GM10248 (cell line): ENCODE results near the gene AKNA.
A peak's percentile ranks its signal among the peaks of the same experiment; 100 is the strongest.

Experiments
- CTCF ChIA-PET: fragments of 300-600 bp; sonication (Branson Sonifier 250); formaldehyde crosslinking; extraction: SDS; loops from one replicate; lab custom pipeline; 2021; ENCODE audit warnings: antibody characterized with exemption; lab: Yijun Ruan, JAX
- POLR2A ChIA-PET: fragments of 350-650 bp; sonication (Branson Sonifier 250); formaldehyde crosslinking; extraction: SDS; loops from one replicate; lab custom pipeline; 2020; ENCODE audit warnings: antibody characterized with exemption; lab: Yijun Ruan, JAX
- DNase-seq: peaks from one replicate; pipeline ENCODE4 v3.0.0; 2012; ENCODE audit errors: extremely low spot score
- CTCF ChIP-seq: IDR thresholded peaks from 2 replicates; pipeline ENCODE4 v1.5.1; 2012; ENCODE audit warnings: mild to moderate bottlenecking, low read depth; ENCODE audit errors: extremely low read depth, missing control alignments, control extremely low read depth

The AKNA gene

GRCh38 chr9:114389612-114390368 lies 2.0 kb upstream of the AKNA start:
- CTCF ChIA-PET, result interaction anchor here (1.2 to 11.0 kb wide), 9 partner anchors 14 to 264 kb away, joined by 3 to 100 read pairs (median 5); no protein-coding TSS in a partner anchor
- peak; percentile 18 for TF ChIP-seq CTCF

GRCh38 chr9:114388764-114389375 lies 1.1 kb upstream of the AKNA start:
- no peak for DNase-seq
- TF ChIP-seq CTCF, result no peak
- ChIA-PET POLR2A (interaction anchor here (1.2 kb wide), 1 partner anchor 21 kb away, joined by 3 read pairs; no protein-coding TSS in a partner anchor), CTCF (interaction anchor here (1.2 to 11.0 kb wide), 7 partner anchors 9 to 265 kb away, joined by 3 to 100 read pairs (median 7); no protein-coding TSS in a partner anchor)

More at GRCh38 chr9:114389612-114390368, 2.0 kb upstream of the AKNA start:
- DNase-seq, result peak; percentile 46
- POLR2A ChIA-PET, result interaction anchor here (0.5 kb wide), 1 partner anchor 28 kb away, joined by 3 read pairs; no protein-coding TSS in a partner anchor

- no peak for TF ChIP-seq CTCF
- POLR2A ChIA-PET, result interaction anchor here (1.2 kb wide), 1 partner anchor 20 kb away, joined by 3 read pairs; no protein-coding TSS in a partner anchor
- CTCF ChIA-PET, result interaction anchor here (1.2 to 11.0 kb wide), 8 partner anchors 9 to 265 kb away, joined by 3 to 100 read pairs (median 6); no protein-coding TSS in a partner anchor
- DNase-seq, result no peak
Measured at GRCh38 chr9:114388357-114388682, 538 bp upstream of the AKNA start.

- POLR2A ChIA-PET, result interaction anchor here (2.2 kb wide), 1 partner anchor 8 kb away, joined by 6 read pairs; no protein-coding TSS in a partner anchor
- DNase-seq, result no peak
- no peak for TF ChIP-seq CTCF
- CTCF ChIA-PET, result interaction anchor here (1.1 to 11.0 kb wide), 9 partner anchors 9 to 267 kb away, joined by 3 to 100 read pairs (median 7); no protein-coding TSS in a partner anchor
Measured at GRCh38 chr9:114386886-114387679, 699 bp downstream of the AKNA start.

GRCh38 chr9:114386361-114386885 lies 1.4 kb downstream of the AKNA start:
- TF ChIP-seq CTCF, result no peak
- CTCF ChIA-PET, result interaction anchor here (1.0 to 11.0 kb wide), 11 partner anchors 10 to 267 kb away, joined by 3 to 100 read pairs (median 5); no protein-coding TSS in a partner anchor
- POLR2A ChIA-PET, result interaction anchor here (2.1 to 2.2 kb wide), 2 partner anchors 8 to 13 kb away, joined by 6 to 7 read pairs; no protein-coding TSS in a partner anchor
- DNase-seq, result no peak
